GM12891 (cell line): ENCODE measurements around the gene ACTA2.

Experiments used
- DNase-seq: peaks from one replicate; pipeline ENCODE4 v3.0.0; 2011; ENCODE audit warnings: low spot score; ENCODE audit not compliant: insufficient read length
- FAIRE-seq: peaks from 2 replicates; lab custom pipeline; 2011; peaks lifted over from hg19 to GRCh38; lab: Jason Lieb, UNC
- PAX5 ChIP-seq: IDR thresholded peaks from 2 replicates; pipeline ENCODE4 v1.6.1; 2011; ENCODE audit warnings: low read length, moderate library complexity, mild to moderate bottlenecking; ENCODE audit not compliant: insufficient read depth, severe bottlenecking
- POLR2A ChIP-seq: IDR thresholded peaks from 2 replicates; pipeline ENCODE4 v1.6.1; 2011; ENCODE audit warnings: low read depth, low read length, control low read depth
- POLR2AphosphoS5 ChIP-seq: IDR thresholded peaks from 2 replicates; pipeline ENCODE4 v1.6.1; 2011; ENCODE audit warnings: low read depth, low read length, control low read depth
- POU2F2 ChIP-seq: IDR thresholded peaks from 2 replicates; pipeline ENCODE4 v1.6.1; 2011; ENCODE audit warnings: low read depth, mild to moderate bottlenecking, control low read depth, low read length, moderate library complexity
- SPI1 ChIP-seq: IDR thresholded peaks from 2 replicates; pipeline ENCODE4 v1.6.1; 2011; ENCODE audit warnings: low read depth, low read length, control low read depth
- TAF1 ChIP-seq: IDR thresholded peaks from 2 replicates; pipeline ENCODE4 v1.6.1; 2011; ENCODE audit warnings: low read depth, low read length, control low read depth

Gene ACTA2

GRCh38 chr10:88991161-88991898 lies 38.8 kb upstream of the ACTA2 start:
- TF ChIP-seq POLR2AphosphoS5 (peak; percentile 81), TAF1 (peak; percentile 59), POU2F2 (no peak), POLR2A (peak; percentile 67), PAX5 (no peak), SPI1 (no peak)
- DNase-seq (no peak), FAIRE-seq (peak; percentile 90)

DNA sequence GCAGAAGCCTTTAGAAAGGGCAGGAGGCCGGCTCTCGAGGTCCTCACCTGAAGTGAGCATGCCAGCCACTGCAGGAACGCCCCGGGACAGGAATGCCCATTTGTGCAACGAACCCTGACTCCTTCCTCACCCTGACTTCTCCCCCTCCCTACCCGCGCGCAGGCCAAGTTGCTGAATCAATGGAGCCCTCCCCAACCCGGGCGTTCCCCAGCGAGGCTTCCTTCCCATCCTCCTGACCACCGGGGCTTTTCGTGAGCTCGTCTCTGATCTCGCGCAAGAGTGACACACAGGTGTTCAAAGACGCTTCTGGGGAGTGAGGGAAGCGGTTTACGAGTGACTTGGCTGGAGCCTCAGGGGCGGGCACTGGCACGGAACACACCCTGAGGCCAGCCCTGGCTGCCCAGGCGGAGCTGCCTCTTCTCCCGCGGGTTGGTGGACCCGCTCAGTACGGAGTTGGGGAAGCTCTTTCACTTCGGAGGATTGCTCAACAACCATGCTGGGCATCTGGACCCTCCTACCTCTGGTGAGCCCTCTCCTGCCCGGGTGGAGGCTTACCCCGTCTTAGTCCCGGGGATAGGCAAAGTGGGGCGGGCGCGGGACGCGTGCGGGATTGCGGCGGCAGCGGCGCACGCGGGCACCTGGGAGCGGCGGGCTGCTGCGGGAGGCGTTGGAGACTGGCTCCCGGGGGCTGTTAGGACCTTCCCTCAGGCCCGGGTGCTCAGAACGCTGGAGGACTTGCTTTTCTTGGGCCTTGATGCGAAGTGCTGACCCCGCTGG lies 38.0 kb upstream of the ACTA2 start, which contains the start of gene FAS:
Gene FAS (plus strand): TSS at position 415 of the 777 bp plus-strand sequence. CDS start 79 bp downstream, at position 494.
- FAIRE-seq (no peak), DNase-seq (no peak)
- TF ChIP-seq SPI1 (peak; percentile 17; the same call in 1 of the 2 replicates), POLR2AphosphoS5 (peak; percentile 74), POU2F2 (no peak; the same call in 1 of the 2 replicates), POLR2A (peak; percentile 88), TAF1 (peak; percentile 79), PAX5 (peak; percentile 38)

GRCh38 chr10:88989824-88990383 lies 37.3 kb upstream of the ACTA2 start:
- no peak for TF ChIP-seq POLR2A
- TF ChIP-seq TAF1, result no peak
- no peak for TF ChIP-seq SPI1
- TF ChIP-seq POLR2AphosphoS5, result no peak
- TF ChIP-seq POU2F2, result no peak
- no peak for TF ChIP-seq PAX5
- no peak for DNase-seq
- peak; percentile 71 for FAIRE-seq

DNA sequence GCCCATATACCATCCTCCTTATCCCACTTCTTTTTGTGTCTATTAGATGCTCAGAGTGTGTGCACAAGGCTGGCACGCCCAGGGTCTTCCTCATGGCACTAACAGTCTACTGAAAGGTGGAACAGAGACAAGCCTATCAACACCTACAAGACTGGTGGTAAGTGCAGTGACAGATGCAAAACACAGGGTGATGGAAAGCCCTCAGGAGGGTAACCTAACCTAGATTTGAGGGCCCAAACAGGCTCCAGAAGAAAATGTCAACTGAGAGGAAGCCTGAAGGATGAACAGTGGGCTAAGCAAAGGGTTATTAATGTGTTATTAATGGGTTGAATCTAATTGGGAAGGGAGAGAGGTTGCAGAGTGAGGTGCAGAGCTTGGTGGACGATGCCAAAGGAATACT lies 36.9 kb upstream of the ACTA2 start:
- TF ChIP-seq TAF1, result no peak
- TF ChIP-seq SPI1, result no peak
- no peak for TF ChIP-seq POLR2AphosphoS5
- TF ChIP-seq PAX5, result no peak
- TF ChIP-seq POLR2A, result no peak
- TF ChIP-seq POU2F2, result no peak
- DNase-seq (no peak), FAIRE-seq (no peak)

- FAIRE-seq, result no peak
These were observed 35.3 kb upstream of the ACTA2 start for GRCh38 chr10:88987840-88988239.

GRCh38 chr10:88987243-88987725 lies 34.7 kb upstream of the ACTA2 start:
- peak; percentile 93 for FAIRE-seq
- no peak for DNase-seq
- TF ChIP-seq POLR2AphosphoS5 (no peak), POU2F2 (no peak), SPI1 (peak; percentile 41)

More at GRCh38 chr10:88987840-88988239, 35.3 kb upstream of the ACTA2 start:
- no peak for TF ChIP-seq POLR2A
- DNase-seq, result no peak

- DNase-seq (no peak), FAIRE-seq (peak; percentile 13)
- TF ChIP-seq TAF1 (no peak), SPI1 (peak; percentile 59; the same call in 1 of the 2 replicates)
These were observed 34.1 kb upstream of the ACTA2 start for GRCh38 chr10:88986549-88987242.

GRCh38 chr10:88984525-88984924 lies 32.0 kb upstream of the ACTA2 start:
- FAIRE-seq, result no peak
- TF ChIP-seq TAF1 (no peak), POU2F2 (no peak), POLR2AphosphoS5 (no peak), SPI1 (no peak), POLR2A (no peak), PAX5 (no peak)
- DNase-seq, result no peak

DNA sequence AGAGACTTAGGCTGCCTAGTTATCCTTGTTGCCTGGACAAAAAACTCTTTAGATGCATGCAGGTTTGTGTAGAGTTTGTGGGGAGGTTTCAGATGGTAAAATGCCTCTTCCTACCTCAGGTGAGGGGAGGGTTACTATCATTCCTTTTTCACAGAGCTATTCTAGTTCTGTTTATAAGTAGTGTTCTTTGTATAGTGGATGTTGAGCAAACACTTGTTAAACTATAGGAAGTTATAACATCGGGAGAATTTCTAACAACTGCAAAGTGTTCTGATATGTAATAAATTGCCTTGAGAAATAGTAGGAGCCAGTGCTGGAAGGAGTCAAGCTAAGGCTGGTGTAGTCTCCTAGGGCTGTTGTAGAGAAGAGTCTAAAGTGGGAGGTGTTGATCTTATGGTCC lies 31.4 kb upstream of the ACTA2 start:
- peak; percentile 56 for FAIRE-seq
- TF ChIP-seq POLR2AphosphoS5 (no peak), PAX5 (no peak), POU2F2 (no peak), TAF1 (no peak), POLR2A (no peak), SPI1 (no peak)
- DNase-seq, result no peak
